NT2/D1 (cell line): ENCODE data around the gene PARS2.
A peak's percentile ranks its signal among the peaks of the same experiment; 100 is the strongest.

Source experiments
- DNase-seq: peaks from one replicate; pipeline ENCODE4 v3.0.0-alpha.2; 2011; ENCODE audit warnings: low read depth, low spot score
- H3K27me3 ChIP-seq: 2 replicates; pipeline ENCODE4 v1.6.0; 2011; ENCODE audit warnings: mild to moderate bottlenecking; ENCODE audit not compliant: insufficient read length, insufficient read depth
- H3K36me3 ChIP-seq: 2 replicates; pipeline ENCODE4 v1.6.1; 2011; ENCODE audit warnings: mild to moderate bottlenecking, low read length, mixed read lengths; ENCODE audit not compliant: insufficient read depth, insufficient read length
- H3K4me1 ChIP-seq: 2 replicates; pipeline ENCODE4 v1.5.1; 2011; ENCODE audit not compliant: insufficient read depth, insufficient read length
- H3K4me3 ChIP-seq: 2 replicates; pipeline ENCODE4 v1.5.1; 2011; ENCODE audit warnings: low read depth; ENCODE audit not compliant: insufficient read length
- H3K9ac ChIP-seq: 2 replicates; pipeline ENCODE4 v1.6.0; 2011; ENCODE audit warnings: low read depth; ENCODE audit not compliant: insufficient read length
- H3K9me3 ChIP-seq: 2 replicates; pipeline ENCODE4 v1.5.1; 2011; ENCODE audit warnings: mild to moderate bottlenecking, low read length; ENCODE audit not compliant: insufficient read depth
- SUZ12 ChIP-seq: IDR thresholded peaks from 2 replicates; pipeline ENCODE4 v1.6.1; 2011; ENCODE audit not compliant: insufficient read length, insufficient read depth; ENCODE audit errors: extremely low read depth
- YY1 ChIP-seq: IDR thresholded peaks from 2 replicates; pipeline ENCODE4 v1.6.1; 2011; ENCODE audit not compliant: insufficient read length, insufficient read depth
- ZNF274 ChIP-seq: IDR thresholded peaks from 2 replicates; pipeline ENCODE4 v1.6.1; 2011; ENCODE audit warnings: mild to moderate bottlenecking, low read depth, low read length

The PARS2 gene

DNA sequence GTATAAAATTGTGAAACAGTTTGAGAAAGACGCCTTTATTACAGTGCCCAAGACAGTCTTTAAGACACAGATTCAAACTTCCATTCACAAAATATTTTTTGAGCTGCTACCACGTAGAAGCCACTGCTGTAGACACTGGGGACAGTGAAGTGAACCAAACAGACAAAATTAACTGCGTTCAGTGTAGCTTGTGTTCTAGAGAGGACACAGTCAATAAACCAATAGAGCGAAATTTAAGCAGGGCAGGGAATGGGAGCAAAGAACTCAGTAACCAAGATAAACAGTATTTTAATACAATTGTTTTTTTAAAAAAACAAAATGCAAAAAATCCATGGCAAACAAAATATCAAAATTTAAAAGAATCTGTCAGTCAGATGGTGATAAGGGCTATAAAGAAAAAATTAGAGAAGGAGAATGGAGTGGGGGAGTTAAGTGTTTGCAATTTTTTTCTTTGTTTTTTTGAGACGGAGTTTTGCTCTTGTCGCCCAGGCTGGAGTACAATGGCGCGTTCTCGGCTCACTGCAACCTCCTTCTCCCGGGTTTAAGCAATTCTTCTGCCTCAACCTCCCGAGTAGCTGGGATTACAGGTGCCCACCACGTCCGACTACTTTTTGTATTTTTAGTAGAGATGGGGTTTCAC is 719 bp upstream of the PARS2 start:
- no peak for DNase-seq
- TF ChIP-seq YY1, result no peak
- TF ChIP-seq ZNF274, result no peak
- TF ChIP-seq SUZ12, result no peak
- no peaks in the 10 kb centered on the region for H3K9me3 ChIP-seq
- H3K9ac ChIP-seq, result peak overlapping the region; percentile 23
- no peaks in the 10 kb centered on the region for H3K27me3 ChIP-seq
- peaks cover 5% of the 10 kb centered on the region for H3K4me1 ChIP-seq
- peak overlapping the region; percentile 29 for H3K4me3 ChIP-seq
- H3K36me3 ChIP-seq, result peaks cover 4% of the 10 kb centered on the region

DNA sequence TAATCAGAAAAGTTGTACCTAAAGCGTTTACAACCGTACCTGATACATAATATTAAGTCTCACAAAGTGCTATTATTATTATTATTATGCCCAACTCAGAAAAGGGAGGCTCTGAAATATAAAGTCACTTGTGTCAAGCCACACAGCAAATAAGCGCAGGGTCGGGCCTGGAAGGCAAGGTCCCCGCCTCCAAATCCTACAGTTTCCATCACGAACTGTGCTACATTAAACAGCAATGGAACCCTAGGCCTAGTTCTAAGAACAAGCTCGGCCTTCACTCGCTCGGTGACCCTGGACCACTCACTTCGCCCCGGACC is 549 bp downstream of the PARS2 start:
- Histone ChIP-seq H3K4me3 (peak overlapping the region; percentile 99), H3K9ac (peak overlapping the region; percentile 99), H3K36me3 (peaks cover 12% of the 10 kb centered on the region), H3K4me1 (peaks cover 5% of the 10 kb centered on the region), H3K9me3 (no peaks in the 10 kb centered on the region), H3K27me3 (no peaks in the 10 kb centered on the region)
- TF ChIP-seq SUZ12, result no peak
- TF ChIP-seq ZNF274, result no peak
- TF ChIP-seq YY1, result no peak
- DNase-seq, result no peak

DNA sequence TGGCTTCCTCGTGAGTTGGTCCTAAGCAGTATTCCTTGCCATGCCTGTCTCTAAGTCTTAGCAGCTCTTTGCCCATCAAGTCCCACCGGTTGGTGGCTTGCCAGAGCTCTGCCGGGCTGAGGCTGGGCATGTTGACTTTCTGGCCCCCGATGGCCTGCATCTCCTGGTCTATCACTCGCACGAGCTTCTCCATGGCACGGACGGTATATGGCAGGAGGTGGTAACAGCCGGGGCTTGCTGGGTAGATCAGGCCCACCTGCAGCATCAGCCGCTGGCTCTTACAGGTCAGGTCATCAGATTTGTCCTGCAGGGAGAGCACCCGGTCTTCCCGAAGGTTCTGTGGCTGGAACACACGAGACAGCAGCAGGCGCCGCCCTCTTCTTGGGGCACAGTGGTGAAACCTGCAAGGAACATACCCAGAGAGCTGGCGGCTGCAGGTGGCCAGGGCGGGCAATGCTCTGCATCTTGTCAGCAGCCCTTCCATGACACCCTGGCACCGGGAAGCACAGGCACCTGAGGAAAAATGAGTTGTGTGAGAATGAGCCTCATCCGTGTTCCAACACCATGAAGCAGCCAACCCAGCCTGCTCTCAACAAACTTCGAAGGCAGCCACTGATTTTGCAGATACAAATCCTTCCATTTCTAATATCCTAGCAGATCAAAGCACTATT is 5.5 kb downstream of the PARS2 start:
- DNase-seq, result no peak
- H3K9me3 ChIP-seq, result no peaks in the 10 kb centered on the region
- peaks cover 41% of the 10 kb centered on the region for H3K36me3 ChIP-seq
- TF ChIP-seq ZNF274 (no peak), SUZ12 (no peak), YY1 (no peak)
- peaks cover 2% of the 10 kb centered on the region for H3K4me1 ChIP-seq
- no peak overlapping the region for H3K9ac ChIP-seq
- no peaks in the 10 kb centered on the region for H3K27me3 ChIP-seq
- H3K4me3 ChIP-seq, result no peak overlapping the region

DNA sequence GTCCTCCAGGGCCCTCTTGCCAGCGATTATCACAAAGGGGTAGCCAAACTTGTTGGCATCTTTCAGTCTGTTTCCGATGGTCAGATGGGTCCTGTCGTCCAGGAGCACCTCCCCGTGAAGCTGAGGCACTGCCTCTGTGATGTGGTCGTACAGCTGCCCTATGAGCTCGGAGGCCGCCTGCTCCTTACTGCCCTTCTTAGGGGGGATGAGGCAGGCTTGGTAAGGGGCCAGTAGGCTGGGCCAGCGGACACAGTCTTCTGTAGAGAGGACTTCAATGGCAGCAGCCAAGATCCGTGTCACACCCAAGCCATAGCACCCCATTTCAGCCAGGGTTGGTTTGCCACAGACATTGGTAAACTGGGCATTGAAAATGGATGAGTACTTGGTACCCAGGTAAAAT is 6.5 kb downstream of the PARS2 start:
- peaks cover 2% of the 10 kb centered on the region for H3K4me1 ChIP-seq
- no peaks in the 10 kb centered on the region for H3K27me3 ChIP-seq
- H3K36me3 ChIP-seq, result peaks cover 39% of the 10 kb centered on the region
- no peak for DNase-seq
- H3K9ac ChIP-seq, result no peak overlapping the region
- TF ChIP-seq YY1 (no peak), ZNF274 (no peak), SUZ12 (no peak)
- no peak overlapping the region for H3K4me3 ChIP-seq
- H3K9me3 ChIP-seq, result no peaks in the 10 kb centered on the region

DNA sequence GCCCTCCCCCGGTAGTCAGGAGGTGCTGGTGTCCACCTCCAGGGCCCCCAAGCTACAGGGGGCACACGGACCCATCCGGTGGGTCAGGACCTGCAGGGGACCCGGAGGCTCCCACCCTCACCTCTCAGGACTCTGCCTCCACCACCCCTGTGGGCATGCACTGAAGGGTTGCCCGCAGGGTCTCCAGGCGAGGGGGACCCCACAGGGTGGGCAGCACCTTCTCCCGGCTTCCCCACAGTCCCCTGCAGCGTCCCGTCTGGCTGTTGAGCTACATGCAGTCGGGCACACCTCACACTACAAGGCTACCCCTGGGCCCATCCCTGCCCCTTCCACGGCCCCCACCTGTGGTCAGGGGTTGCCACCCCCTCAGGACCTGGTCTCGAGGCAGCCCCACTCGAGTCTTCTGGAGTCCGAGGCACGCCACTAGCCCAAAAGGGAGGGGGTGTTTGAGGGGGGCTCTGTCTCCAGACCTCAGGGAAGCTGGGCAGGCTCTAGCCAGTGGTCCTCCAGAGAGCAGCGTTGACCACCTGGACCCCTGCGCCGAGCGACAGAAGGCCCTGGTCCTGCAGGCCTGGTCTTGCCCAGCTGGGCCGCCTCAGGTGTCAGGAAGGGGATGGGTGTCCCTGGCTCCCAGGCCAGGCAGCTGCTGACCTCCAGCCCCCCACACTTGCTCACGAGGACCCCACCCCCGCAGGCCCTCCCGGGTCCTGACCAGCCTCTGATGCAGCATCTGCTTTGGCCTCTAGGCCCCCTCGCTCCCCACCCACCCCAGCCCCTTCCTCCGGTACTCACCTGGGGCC is 9.6 kb downstream of the PARS2 start:
- peaks cover 37% of the 10 kb centered on the region for H3K36me3 ChIP-seq
- no peak for TF ChIP-seq SUZ12
- no peak for TF ChIP-seq YY1
- TF ChIP-seq ZNF274, result no peak
- no peaks in the 10 kb centered on the region for H3K9me3 ChIP-seq
- no peak overlapping the region for H3K9ac ChIP-seq
- no peaks in the 10 kb centered on the region for H3K27me3 ChIP-seq
- H3K4me3 ChIP-seq, result no peak overlapping the region
- peaks cover 2% of the 10 kb centered on the region for H3K4me1 ChIP-seq
- DNase-seq, result no peak

DNA sequence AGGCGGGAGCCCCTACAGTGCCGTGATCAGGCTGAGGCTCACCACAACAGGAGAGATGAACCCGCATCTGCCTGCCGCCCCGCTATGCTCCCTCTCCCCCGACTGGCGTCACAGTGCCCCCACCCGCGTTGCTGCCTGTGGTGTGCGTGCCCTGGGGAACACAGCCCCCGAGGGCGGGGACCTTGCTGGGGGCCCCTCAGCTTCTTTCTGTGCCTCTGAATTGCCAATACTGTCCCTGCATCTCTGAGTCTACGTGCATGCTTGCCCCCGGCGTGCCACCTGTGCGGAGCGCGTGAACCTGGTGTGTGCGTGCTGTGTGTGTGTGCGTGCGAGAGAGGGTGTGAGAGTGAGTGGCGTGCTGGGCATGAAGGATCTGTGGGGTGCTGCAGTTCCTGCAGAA is 10.3 kb downstream of the PARS2 start:
- Histone ChIP-seq H3K27me3 (peaks cover 3% of the 10 kb centered on the region), H3K4me3 (no peak overlapping the region), H3K9me3 (no peaks in the 10 kb centered on the region), H3K4me1 (peaks cover 2% of the 10 kb centered on the region), H3K36me3 (peaks cover 31% of the 10 kb centered on the region), H3K9ac (no peak overlapping the region)
- no peak for TF ChIP-seq SUZ12
- TF ChIP-seq YY1, result no peak
- TF ChIP-seq ZNF274, result no peak
- DNase-seq, result no peak

DNA sequence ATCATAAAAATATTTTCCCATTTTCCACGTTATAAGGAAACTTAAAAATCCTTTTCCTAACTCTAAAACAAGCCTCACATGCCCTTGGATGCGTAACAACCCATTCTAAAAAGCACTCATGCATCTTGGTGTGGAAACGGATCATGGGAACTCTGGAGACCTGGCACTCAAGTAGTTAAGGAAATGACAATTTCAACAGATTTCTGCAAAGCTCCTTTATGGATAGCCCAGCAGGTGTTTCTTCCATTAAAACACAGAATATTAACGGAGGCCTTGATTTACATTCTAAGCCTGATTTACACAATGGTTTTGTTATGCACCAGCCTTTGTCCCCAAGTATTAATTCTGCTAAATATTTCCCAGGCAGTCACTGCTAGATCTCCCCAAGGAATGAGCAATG is 12.9 kb downstream of the PARS2 start:
- peaks cover 2% of the 10 kb centered on the region for H3K4me1 ChIP-seq
- H3K4me3 ChIP-seq, result no peak overlapping the region
- peaks cover 5% of the 10 kb centered on the region for H3K36me3 ChIP-seq
- no peaks in the 10 kb centered on the region for H3K9me3 ChIP-seq
- no peak for TF ChIP-seq ZNF274
- no peak for TF ChIP-seq YY1
- no peak for TF ChIP-seq SUZ12
- H3K27me3 ChIP-seq, result peaks cover 6% of the 10 kb centered on the region
- no peak for DNase-seq
- no peak overlapping the region for H3K9ac ChIP-seq
